Nephron (organoid): ENCODE data around the gene CBLIF.

Experiments
- H3K27ac Mint-ChIP-seq, 3 experiments: 2 replicates each; pipeline ENCODE4 v1.8.0; 2020; ENCODE audit warnings: mixed read lengths in 3 of 3, mild to moderate bottlenecking in 2 of 3, moderate library complexity in 1 of 3
- H3K27me3 Mint-ChIP-seq: 2 replicates; pipeline ENCODE4 v1.8.0; 2021; ENCODE audit warnings: low read depth, mild to moderate bottlenecking, moderate library complexity, mixed read lengths
- H3K36me3 Mint-ChIP-seq: 2 replicates; pipeline ENCODE4 v1.8.0; 2020; ENCODE audit warnings: low read depth, mixed read lengths
- H3K4me1 Mint-ChIP-seq: 2 replicates; pipeline ENCODE4 v1.8.0; 2020; ENCODE audit warnings: mixed read lengths
- H3K4me3 Mint-ChIP-seq, 3 experiments: 2 replicates each; pipeline ENCODE4 v1.8.0; 2020; ENCODE audit warnings: mild to moderate bottlenecking in 3 of 3, mixed read lengths in 3 of 3, moderate library complexity in 2 of 3
- H3K9me3 Mint-ChIP-seq: 2 replicates; pipeline ENCODE4 v1.8.0; 2020; ENCODE audit warnings: mixed read lengths
- CTCF ChIP-seq, 3 experiments: fragments of 200-600 bp; sonication (generic); IDR thresholded peaks; one replicate each; pipeline ENCODE4 v1.5.0; 2021; ENCODE audit warnings: antibody characterized with exemption in 3 of 3; ENCODE audit not compliant: unreplicated experiment in 3 of 3

Gene CBLIF

GRCh38 chr11:59783632-59784090 is 61.6 kb downstream of the CBLIF start:
- Mint-ChIP-seq H3K4me3 (no peak overlapping the region), H3K36me3 (peaks cover 31% of the 10 kb centered on the region), H3K9me3 (no peaks in the 10 kb centered on the region), H3K27ac (no peak overlapping the region), H3K4me1 (no peaks in the 10 kb centered on the region), H3K27me3 (no peaks in the 10 kb centered on the region)
- TF ChIP-seq CTCF (IDR thresholded peaks at IDR 0.05; ENCODE audit: unreplicated experiment in 3 of 3): no peak

GRCh38 chr11:59782080-59782479 is 63.2 kb downstream of the CBLIF start:
- Mint-ChIP-seq H3K36me3 (peaks cover 26% of the 10 kb centered on the region), H3K27me3 (no peaks in the 10 kb centered on the region), H3K9me3 (no peaks in the 10 kb centered on the region), H3K4me1 (no peaks in the 10 kb centered on the region), H3K27ac (no peak overlapping the region), H3K4me3 (no peak overlapping the region)
- TF ChIP-seq CTCF (IDR thresholded peaks at IDR 0.05; ENCODE audit: unreplicated experiment in 3 of 3): no peak

- Mint-ChIP-seq H3K27me3 (no peaks in the 10 kb centered on the region), H3K27ac (no peak overlapping the region), H3K9me3 (no peaks in the 10 kb centered on the region), H3K4me3 (no peak overlapping the region), H3K36me3 (peaks cover 20% of the 10 kb centered on the region), H3K4me1 (no peaks in the 10 kb centered on the region)
- TF ChIP-seq CTCF (IDR thresholded peaks at IDR 0.05; ENCODE audit: unreplicated experiment in 3 of 3): no peak
Observed at GRCh38 chr11:59779487-59779886, 65.8 kb downstream of the CBLIF start.
